ENCODE measurements around the gene HDHD2. TPM values are rescaled to one million over a fixed set of nuclear protein-coding genes. Genes with fewer than 3 reads are reported as not detected.
"Not testable (repeated sequence)": the region's sequence is repeated elsewhere in the genome, so short reads cannot be mapped to it uniquely, and the experiment has no call there.

HDHD2 gene
- polyA plus RNA-seq, result 5.3 to 17.7 TPM (median 10.9 TPM) in 3 replicates
- polyA plus RNA-seq (2011; ENCODE audit: low read depth), result 16.3 TPM
- 5.4 and 6.8 TPM in 2 replicates for polyA plus RNA-seq (2011; cell fraction: cytosol; rRNA removed)
- 10.9 and 16.6 TPM in 2 replicates for polyA plus RNA-seq (2011; cell fraction: nucleus; rRNA removed)
- polyA plus RNA-seq (2012; ENCODE audit: low replicate concordance), result 14.0 and 15.6 TPM in 2 replicates
- 2.5 to 17.6 TPM (median 15.4 TPM) in 3 replicates for polyA minus RNA-seq
- 17.5 TPM for polyA minus RNA-seq (2011; cell fraction: cytosol; rRNA and poly(A)+ RNA removed)
- polyA minus RNA-seq (2011; cell fraction: nucleus; rRNA and poly(A)+ RNA removed), result 5.6 and 34.1 TPM in 2 replicates

GRCh38 chr18:47150029-47150823, at the start of gene HDHD2:
Gene HDHD2, minus strand, starts transcription at chr18:47150500. Its CDS starts 14,061 bp downstream, at chr18:47136439.
- no peaks in the 10 kb centered on the region for H3K9me1 ChIP-seq (ENCODE audit: control insufficient read depth, extremely low read depth, insufficient read depth, low read length)
- no peak for DNase-seq (ENCODE audit: low read depth, low spot score)
- H3K4me3 ChIP-seq (ENCODE audit: control insufficient read depth in 2 of 3, extremely low read depth in 1 of 3, insufficient read depth in 2 of 3, low read depth in 1 of 3, low read length in 3 of 3), result peak within 1 kb of the TSS; percentile 89 to 97 (median 93)
- H3K27me3 ChIP-seq (ENCODE audit: control insufficient read depth, extremely low read depth, insufficient read depth, low read length), result no peaks in the 10 kb centered on the region
- H3K4me2 ChIP-seq (ENCODE audit: control insufficient read depth, extremely low read depth, insufficient read depth, low read depth, low read length), result peak within 1 kb of the TSS; percentile 100
- FAIRE-seq, result peak; percentile 23
- no peak for TF ChIP-seq EZH2 (IDR thresholded peaks at IDR 0.05; ENCODE audit: low read length)
- no peak for TF ChIP-seq CTCF (optimal IDR thresholded peaks at IDR 0.05 in 1 of 3, IDR thresholded peaks at IDR 0.05 in 1 of 3, conservative IDR thresholded peaks at IDR 0.05 in 1 of 3; ENCODE audit: extremely low read depth in 1 of 3, insufficient read depth in 2 of 3, low read length in 3 of 3)
- H4K20me1 ChIP-seq (ENCODE audit: control insufficient read depth, extremely low read depth, insufficient read depth, low read length), result peaks cover 4% of the 10 kb centered on the region
- dilution Hi-C loops (cut with MboI; ENCODE audit: extremely low pct_ligation_motif_present, low sequenced_read_pairs), result no loop called here
- peak within 1 kb of the TSS; percentile 94 for H3K27ac ChIP-seq (ENCODE audit: control insufficient read depth, insufficient read depth, low read length)
- H3K79me2 ChIP-seq (ENCODE audit: control insufficient read depth, insufficient read depth, low read length), result peaks cover 46% of the 10 kb centered on the region
- no peaks in the 10 kb centered on the region for H3K9me3 ChIP-seq (ENCODE audit: control insufficient read depth, low read depth, low read length)
- peak within 1 kb of the TSS; percentile 99 for H2AFZ ChIP-seq (ENCODE audit: control insufficient read depth, low read length)
- peak within 1 kb of the TSS; percentile 91 for H3K9ac ChIP-seq (ENCODE audit: control insufficient read depth, extremely low read depth, insufficient read depth, low read length)
- no peaks in the 10 kb centered on the region for H3K36me3 ChIP-seq (ENCODE audit: control insufficient read depth in 2 of 2, extremely low read depth in 1 of 2, insufficient read depth in 2 of 2, low read length in 2 of 2)
- peaks cover 16% of the 10 kb centered on the region for H3K4me1 ChIP-seq (ENCODE audit: control insufficient read depth, extremely low read depth, insufficient read depth, low read length)

GRCh38 chr18:47195961-47196360, 45.7 kb upstream of the HDHD2 start:
- H3K4me2 ChIP-seq (ENCODE audit: control insufficient read depth, extremely low read depth, insufficient read depth, low read depth, low read length); H3K4me1 ChIP-seq (ENCODE audit: control insufficient read depth, extremely low read depth, insufficient read depth, low read length); H2AFZ ChIP-seq (ENCODE audit: control insufficient read depth, low read length); H3K27me3 ChIP-seq (ENCODE audit: control insufficient read depth, extremely low read depth, insufficient read depth, low read length); H3K9me1 ChIP-seq (ENCODE audit: control insufficient read depth, extremely low read depth, insufficient read depth, low read length); H3K9me3 ChIP-seq (ENCODE audit: control insufficient read depth, low read depth, low read length); H3K79me2 ChIP-seq (ENCODE audit: control insufficient read depth, insufficient read depth, low read length); DNase-seq (ENCODE audit: low read depth, low spot score); H3K9ac ChIP-seq (ENCODE audit: control insufficient read depth, extremely low read depth, insufficient read depth, low read length); FAIRE-seq; dilution Hi-C loops (cut with MboI; ENCODE audit: extremely low pct_ligation_motif_present, low sequenced_read_pairs); H3K36me3 ChIP-seq (ENCODE audit: control insufficient read depth in 2 of 2, extremely low read depth in 1 of 2, insufficient read depth in 2 of 2, low read length in 2 of 2); H3K4me3 ChIP-seq (ENCODE audit: control insufficient read depth in 2 of 3, extremely low read depth in 1 of 3, insufficient read depth in 2 of 3, low read depth in 1 of 3, low read length in 3 of 3); H4K20me1 ChIP-seq (ENCODE audit: control insufficient read depth, extremely low read depth, insufficient read depth, low read length); H3K27ac ChIP-seq (ENCODE audit: control insufficient read depth, insufficient read depth, low read length): not testable (repeated sequence)

All from keratinocyte (primary cell).